Ammon's horn (tissue), 1 donor: ENCODE measurements around the gene BMPER.
A peak's percentile ranks its signal among the peaks of the same experiment; 100 is the strongest.

Source experiments
- DNase-seq: peaks from one replicate; pipeline ENCODE4 v3.0.0-alpha.2; 2016; ENCODE audit warnings: low spot score

The BMPER gene

DNA sequence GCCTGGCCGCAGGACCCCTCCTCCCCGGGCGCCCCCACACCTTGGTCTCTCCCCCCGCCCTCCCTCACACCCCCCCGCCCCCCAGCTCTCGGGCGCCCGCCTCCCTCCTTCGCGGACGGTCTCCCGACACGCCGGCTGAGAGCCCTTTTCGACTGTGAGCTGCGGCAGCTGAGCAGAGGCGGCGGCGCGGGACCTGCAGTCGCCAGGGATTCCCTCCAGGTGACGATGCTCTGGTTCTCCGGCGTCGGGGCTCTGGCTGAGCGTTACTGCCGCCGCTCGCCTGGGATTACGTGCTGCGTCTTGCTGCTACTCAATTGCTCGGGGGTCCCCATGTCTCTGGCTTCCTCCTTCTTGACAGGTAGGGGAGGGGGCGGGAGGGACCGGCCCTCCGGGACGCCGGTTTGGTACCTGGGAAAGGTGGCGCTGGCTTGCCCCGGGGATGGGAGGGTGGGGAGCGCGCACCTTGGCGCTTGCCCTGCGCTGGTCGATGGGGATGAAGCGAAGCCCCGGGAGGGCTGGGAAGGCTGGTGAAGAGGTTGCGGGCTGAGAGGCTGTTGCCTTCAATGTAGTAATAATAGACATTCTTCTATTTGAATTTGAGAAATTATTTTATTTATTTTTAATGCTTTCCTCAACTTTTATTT lies at the start of gene BMPER:
Gene BMPER (plus strand): TSS at position 151 of the 644 bp plus-strand sequence. CDS start 75 bp downstream, at position 226.
- DNase-seq = peak; percentile 14

DNA sequence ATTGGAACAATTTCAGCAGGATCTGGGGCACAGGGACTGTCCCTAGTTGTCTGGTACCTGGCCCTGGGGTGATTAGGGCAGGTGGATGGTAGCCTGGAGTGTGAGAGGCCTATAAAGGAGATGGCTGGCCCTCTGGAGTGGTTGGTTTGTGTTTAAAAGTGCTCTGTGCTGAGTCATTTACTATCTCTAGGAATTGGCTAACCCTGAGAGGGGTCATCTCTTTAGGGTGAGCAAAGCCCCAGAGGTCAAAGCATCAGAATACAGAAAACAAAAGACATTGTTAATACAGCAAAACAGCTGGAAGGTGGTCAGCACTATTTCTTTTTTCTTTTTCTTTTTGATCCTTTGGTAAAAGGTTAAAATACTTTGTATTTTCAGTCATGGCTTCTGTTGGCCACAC lies 43.4 kb upstream of the BMPER start:
- DNase-seq = no peak

DNA sequence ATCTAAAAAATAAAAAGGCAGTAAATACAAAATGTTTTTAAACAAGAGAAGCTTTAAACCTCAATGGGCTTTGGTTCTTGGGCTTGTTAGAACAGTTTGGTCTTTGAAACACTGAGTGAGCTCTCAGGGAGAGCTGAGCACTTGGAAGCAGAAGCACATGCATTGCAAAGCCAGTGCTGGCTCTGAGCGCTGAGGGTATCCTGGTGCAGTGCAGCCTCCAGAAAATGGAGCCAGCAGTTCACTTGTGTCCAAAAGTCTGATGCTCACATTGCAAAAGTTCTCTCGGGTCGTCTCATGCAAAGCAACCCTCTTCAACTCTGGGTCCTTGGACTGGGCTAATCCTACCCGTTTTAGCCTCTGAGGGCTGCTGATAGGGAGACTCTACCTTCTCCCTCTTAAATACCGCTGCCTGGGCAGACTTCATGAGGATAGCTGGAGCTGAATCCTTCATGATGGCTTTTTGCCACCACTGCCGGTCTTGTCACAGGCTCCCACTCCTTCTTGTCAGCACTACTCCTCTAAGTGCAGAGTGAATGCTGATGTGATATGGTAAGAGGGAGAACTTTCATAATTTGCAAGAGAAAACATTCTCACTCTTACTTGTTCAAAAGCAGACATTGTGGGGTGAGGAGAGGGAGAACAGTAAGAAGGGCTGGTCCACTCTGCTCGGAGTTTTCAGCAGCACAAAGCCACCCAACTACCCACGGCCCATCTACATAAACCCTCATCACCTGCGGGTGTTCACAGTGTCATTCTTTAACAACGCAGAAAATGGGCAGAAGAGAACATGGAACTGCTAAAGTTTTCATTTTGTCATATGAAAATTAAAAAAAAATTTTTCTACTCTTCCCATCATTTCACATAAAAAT lies 42.2 kb upstream of the BMPER start:
- DNase-seq = peak; percentile 67

DNA sequence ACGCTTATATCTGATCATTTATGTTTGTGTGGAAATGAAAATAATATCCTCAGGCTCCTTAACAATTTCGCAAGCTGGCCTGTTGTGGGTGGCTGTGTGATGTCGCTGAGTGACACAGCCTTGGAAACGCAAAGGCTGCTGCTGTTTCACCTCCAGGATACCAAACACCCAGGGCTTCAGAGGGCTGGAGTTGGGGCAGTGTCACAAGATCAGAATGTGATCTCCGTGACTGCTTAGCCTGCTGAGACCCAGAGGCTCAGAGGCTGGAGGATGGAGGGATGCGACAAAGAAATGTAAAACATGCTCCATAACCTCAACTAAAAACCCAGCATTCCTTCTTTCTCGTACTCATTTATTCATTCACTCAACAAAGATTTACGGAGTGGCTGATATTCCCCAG lies 37.2 kb upstream of the BMPER start:
- DNase-seq = no peak

DNA sequence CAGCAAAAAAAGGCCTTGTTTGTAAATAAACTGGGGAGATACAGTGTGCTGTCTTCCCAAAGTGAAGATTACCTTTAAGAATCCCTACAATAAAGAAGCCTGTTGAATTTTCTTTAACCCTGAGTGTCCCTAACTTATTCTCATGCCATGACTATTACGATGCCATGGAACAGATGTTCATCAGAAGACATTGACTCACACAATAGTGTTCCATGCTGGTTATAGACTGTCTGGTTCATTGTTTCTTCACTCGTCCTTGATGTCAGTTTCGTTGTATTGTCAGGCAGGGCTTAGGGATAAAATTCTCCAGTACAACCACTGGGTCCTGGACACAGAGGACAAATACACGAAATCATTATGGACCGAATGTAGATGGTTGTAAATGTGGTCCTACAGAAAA lies 36.2 kb upstream of the BMPER start:
- DNase-seq = no peak

DNA sequence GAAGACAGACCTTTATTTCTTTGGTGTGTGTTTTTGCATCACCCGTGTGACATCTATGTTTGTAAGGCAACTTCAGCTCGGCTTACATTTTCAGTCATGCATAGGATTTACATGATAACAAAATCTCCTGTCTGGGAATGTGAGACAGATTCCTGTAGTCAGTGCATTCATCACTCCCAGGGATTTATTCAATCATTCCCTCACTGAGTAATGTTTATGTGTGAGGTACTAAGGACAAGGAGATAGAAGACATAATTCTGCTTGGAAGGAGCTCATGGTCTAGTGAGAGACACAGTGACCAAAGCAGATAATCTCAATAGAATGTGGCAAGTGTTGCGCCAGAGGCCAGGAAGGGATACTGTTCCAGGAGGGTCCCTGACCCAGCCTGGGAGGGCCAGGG lies 35.2 kb upstream of the BMPER start:
- DNase-seq = no peak

DNA sequence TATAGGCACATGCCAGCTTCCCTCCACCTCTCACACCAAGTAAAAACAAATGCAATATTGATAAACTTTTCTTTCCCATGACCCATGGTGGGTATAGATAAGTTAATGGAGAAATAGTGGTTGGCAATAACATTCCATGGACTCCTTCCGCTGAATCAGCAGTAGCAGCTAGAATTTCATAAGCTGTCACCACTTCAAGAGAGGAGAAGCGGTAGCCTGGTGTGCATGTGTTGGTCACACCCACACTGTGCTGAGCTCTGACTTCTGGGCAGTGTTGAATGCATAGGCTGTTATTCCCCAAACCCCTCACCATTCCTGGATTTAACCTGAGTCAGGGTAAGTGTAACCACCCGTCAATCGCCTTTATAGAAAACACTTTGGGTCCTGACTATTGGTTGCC lies 32.5 kb upstream of the BMPER start:
- DNase-seq = no peak

DNA sequence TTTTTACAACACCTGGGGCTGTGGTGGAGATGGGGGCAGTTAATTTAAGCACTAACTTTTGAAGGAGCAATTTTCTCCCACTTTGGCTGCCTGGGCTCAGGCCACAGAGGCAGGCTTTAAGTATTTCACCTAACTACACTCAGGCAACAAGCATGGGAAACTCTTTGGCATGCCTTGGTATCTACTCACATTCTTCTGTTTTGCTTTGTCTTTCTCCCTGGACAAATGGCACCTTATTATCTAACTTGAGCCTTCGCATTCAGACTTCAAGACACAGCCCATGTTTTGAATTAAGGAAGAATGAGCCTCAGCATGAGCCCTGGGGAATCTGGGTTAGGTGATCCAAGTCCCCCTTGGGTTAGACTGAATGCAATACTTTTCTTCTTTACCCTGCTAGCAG lies 31.8 kb upstream of the BMPER start:
- DNase-seq = no peak

DNA sequence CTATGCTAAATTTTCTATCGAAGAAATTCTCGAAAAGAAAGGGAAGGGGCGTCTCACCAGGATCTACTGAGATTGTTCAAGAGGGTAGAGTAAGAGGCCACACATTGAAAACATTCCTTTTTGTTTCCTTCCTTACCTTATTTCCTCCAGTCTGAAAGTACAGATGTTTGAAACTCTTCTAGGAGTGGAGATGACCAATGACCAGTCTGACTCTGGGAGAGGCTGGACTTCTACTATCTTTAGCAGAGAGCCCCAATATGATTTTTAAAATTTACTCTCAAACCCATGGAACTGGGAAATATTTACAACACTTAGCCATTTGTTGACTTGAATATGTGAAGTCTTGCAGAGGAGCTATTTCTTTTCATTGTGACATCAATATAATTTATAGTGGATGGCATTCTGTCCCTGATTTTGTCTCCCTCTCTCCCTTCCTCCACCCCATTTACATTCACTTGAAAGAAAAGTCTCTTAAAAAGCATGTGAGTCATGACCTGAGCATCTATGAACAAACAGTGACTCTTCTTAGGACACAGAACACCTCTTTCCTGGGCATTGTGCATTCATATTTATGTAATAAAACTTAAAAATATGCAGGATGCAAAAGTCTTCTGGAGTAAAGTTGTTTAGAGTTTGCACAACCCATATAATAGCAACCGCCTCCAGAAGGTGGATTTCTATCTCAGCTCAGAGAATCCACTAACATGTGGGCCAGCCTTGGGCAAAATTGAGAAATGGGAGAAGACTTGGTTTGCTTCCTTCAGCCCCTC lies 31.2 kb upstream of the BMPER start:
- no peak for DNase-seq

DNA sequence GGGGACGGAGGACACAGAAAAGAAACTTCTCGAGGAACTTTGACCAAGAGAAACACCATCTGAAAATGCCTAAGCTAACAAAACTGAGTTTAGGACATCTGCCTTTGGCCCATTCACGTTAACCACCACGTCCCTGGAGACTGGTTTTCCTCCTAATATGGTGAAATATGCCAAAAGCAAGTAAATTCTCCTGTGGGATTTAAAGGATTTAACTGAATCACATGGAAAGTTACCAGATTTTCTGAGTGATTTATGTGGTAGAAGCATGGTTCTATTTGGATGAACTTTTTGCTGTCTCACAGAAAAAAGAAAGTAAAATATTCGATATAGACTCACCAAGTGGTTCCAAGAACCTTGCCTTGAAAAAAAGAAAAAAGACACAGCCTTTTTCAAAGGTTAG lies 30.4 kb upstream of the BMPER start:
- DNase-seq = no peak

DNA sequence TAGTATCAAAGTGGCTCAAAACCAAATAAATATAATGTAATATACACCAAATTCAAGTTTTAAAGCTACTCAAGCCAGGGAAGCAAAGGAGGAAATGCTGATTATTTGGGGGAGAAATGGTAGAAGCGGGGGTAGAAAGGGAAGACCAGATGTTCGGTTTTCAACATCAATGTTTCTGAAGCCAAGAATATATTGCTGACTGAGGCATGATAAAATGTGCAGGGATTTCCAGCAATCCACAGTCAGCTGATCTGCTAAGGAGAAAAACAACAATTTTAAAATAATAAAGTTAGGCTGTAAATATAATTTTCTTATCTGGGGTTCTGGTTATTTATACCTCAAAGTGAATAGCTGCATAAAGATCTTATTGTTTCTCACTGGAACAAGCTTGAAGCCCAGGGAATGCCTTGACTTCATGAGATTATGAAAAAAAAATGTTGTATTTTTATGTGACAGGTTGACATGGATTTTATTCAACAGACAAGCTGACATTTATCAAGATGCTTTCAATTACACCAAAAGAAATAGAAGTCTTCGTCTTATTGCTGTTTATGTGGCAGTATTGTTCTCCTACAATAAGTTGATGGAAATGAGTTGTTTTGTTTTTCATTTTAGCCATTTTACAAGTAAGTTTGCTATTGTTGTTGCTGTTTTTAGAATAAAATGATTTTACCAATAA lies 28.6 kb upstream of the BMPER start:
- no peak for DNase-seq

DNA sequence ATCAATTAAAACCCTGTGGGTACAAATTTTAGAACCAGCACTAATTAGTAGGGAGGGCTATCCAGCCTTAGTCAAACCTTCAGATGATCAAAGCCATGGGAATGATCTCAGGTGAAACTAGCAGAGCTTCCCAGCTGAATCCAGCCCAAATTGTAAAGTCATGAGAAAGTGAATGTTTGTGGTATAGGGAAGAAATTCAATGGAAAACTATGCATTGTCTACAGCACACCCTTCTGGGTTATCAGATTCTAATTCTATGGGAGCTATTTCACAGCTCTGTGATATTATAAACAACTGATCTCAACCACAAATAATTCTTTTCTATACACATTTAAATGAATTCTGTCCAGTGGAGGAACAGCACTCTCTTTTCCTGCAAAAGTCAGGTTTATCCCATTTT lies 24.6 kb upstream of the BMPER start:
- DNase-seq = no peak

DNA sequence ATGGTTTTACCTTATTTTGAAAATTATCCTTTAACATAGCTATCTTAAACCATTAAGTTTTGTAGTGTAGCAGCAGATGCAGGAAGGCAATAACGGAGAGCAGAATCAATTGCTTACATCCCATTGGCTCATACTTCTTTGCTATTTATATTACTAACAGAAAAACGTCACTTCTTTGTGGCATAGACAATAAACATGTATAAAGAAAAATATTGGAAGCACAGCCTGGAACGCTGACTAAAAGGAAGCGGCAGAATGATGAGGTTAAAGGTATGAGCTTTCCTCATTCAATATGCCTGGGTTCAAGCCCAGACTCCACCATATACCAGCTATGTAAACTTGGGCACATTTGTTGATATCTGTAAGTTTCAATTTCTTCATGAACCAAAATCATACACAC lies 24.0 kb upstream of the BMPER start:
- no peak for DNase-seq

DNA sequence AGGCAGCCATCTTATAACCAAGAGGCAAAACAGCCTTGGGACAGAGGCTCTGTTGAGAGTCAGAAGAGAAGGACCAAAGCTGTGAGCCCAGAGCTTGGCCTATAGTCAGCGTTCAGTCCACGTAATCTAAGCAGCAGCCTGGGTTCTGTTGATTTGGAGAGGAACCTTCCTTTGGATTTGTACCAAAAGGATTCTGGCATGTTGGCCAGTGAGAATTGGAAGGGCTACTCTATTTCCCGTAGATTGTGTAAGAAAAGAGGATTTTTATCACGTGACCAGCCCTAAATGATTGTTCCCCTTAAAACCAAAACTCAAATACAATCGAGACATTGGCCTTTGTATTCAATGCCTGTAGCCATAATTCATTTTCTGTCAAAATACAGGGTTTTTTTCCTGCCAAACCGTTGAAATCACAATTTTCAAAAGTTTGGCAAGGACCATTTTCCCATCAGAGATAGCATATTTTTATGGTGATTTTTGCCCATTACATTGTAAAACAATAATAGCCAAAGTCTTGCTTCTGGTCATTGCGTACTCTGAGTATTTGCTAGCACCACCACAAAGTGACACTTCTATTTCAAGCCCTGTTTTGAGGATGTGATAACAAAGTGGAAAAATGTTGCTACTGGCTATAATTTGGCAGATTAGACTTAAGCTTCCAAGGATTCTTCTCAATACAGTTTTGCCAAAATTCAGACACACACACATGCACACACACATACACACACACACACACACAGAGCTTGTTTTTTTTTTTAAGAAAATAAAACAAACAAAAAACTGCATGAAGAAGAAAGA lies 23.1 kb upstream of the BMPER start:
- no peak for DNase-seq

DNA sequence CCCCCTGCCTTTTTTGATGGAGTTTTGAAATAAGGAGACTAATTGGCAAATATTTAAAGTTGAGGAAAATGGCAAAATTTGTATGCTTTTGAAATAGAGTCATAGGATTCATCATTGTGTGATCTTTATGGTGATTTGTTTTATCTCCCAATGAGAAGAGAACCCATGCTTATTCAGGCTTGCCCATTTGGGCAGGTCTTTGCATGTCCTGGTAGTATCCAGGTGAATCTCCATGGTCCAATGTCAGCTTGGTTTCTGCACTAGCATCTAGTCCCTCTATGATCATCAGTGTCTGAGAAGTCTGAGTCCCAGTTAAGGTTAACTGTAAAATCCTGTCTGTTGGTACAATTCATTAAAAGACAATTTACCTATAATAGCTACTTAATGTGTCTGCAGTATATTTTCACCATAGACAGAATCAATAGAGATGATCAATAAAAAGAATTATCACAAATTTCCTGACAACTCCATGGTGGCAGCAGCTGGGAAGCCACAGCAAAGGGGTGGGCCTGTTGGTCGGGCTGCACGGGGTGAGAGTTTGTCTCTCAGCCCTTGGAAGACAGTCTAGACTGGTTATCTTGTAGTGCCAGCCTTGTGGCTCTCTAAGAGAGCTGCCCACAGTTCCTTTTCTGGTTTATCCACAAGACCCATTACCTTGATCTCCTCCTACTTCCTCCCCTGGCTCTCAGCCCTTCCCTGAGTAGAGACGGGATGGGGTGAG lies 22.2 kb upstream of the BMPER start:
- DNase-seq = no peak

DNA sequence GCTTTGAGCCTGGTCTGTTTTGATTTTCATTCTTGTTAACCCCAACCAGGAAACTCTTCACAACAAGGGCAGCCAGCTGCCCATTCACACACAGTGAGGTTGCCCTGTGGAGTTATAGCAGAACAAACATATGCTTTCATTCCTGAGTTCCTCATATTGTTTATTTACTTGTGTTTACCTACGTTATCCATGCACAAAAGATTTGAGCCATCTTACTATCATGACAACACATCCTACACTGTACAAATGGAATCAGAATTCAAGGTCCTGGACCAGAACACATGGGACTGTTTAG lies 21.7 kb upstream of the BMPER start:
- DNase-seq = no peak

DNA sequence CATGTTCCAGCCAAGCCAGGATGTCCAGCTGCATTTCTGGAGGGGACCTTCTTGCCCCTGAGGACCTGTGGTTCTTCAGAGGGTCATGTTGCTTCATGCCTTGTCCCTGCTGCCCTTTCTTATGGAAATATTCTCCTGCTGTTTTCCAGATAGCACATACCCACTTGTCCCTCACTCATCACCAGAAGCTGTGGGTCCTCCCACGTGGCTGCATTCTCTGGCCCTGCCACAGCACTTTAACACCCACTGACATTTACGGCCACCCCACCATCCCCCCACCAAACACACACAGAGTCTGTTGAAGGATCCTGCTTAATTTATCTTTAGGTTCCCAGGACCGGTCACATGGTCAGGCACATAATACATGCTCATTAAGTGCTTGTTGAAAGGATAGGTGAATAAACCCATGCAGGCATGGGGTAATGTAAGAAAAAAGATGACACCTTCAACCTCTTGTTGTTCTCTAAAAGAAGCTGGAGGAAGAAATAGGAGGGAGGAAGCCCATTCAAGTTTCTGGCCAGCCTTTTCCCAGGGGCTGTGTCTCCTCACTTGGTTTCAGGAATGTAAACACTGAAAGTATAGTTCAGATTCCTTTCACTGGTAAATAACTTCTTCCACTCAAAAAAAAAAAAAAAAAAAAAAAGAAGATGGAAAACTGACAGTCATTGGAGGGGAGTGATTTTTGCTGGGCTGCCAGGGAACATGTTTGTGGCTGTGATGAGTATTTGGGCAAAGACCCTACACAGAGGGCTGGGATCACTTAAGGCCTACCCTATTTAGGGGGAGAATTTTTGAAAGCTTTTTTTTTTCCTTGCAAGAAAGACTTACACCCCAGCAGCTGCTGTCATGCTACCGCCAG lies 19.8 kb upstream of the BMPER start:
- DNase-seq = no peak

DNA sequence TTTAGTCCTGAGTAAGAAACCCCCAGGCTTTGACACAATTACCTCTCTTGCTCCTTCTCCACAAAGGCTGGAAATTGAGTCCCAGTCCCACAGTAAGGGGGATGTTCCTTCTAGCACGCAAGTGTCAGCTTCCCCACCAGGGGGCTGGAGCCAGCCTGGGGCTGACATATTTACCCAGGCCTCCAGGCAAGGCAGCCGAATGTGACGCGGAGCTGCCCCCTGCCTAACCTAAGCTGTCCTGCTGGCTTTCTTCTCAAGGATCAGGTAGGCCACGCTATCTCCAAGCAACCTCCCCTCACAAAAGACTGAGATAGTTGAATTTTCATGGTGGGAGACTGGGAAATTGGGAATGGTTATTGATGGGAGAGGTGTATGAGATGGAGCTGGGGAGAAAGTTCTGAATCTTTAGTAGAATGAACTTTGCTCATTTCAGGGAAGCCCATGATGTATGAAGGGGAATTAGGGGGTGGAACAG lies 19.2 kb upstream of the BMPER start:
- DNase-seq = no peak

DNA sequence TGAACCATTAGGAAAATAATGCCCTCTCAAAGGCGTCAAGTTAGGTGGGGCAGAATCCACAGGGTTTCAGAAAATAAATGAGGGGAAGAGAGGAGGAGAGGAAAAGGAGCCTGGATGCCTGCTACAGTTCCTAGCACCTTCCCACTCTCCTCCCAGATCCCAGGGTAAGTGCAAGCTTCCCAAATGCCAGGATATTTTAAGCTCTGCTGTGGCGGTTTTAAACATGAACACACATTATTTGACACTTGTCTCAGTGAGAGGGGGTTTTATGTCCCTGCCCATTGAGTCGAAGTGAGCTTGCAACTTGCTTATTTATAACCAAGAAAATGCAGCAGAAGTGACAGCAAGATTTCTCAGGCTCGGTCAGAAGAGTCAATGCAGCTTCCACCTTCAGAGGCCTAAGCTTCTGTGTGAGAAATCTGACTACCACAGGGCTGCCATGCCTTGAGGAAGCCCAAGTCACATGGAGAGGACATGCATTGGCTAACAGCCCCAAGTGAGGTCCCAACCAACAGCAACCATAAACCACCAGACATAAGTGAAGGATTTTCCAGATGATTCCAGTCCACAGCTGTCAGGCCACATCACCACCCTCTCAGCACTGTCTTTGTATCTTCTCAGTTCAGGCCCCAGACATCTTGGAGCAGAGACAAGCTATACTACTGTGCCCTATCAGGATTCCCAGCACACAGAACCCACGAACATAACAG lies 17.9 kb upstream of the BMPER start:
- DNase-seq = peak; percentile 2
